Tibial artery (tissue), 4 donors: Measurements from ENCODE around the gene PRSS36.

Experiments
- DNase-seq, 2 donors: peaks; one replicate each; pipeline ENCODE4 v3.0.0-alpha.2; 2019
- H3K27ac ChIP-seq, 2 donors: fragments of 200-600 bp; sonication (generic) in 1 of 2; 1 replicate in 1 of 2; 2 replicates in 1 of 2; pipeline ENCODE4 v1.5.1; 2018 to 2019; ENCODE audit warnings: mild to moderate bottlenecking in 1 of 2
- H3K27me3 ChIP-seq, 2 donors: fragments of 200-600 bp; sonication (generic) in 1 of 2; one replicate each; pipeline versions ENCODE4 v1.5.1 to v1.6.0; 2016 to 2019
- H3K36me3 ChIP-seq, 3 donors: fragments of 200-600 bp; sonication (generic) in 2 of 3; one replicate each; pipeline ENCODE4 v1.5.1; 2016 to 2019; ENCODE audit warnings: mild to moderate bottlenecking in 2 of 3
- H3K4me1 ChIP-seq, 4 donors: fragments of 200-600 bp; sonication (generic) in 2 of 4; 1 replicate in 3 of 4; 2 replicates in 1 of 4; pipeline ENCODE4 v1.5.1; 2016 to 2019
- H3K4me3 ChIP-seq, 2 donors: fragments of 200-600 bp; sonication (generic) in 1 of 2; 1 replicate in 1 of 2; 2 replicates in 1 of 2; pipeline ENCODE4 v1.5.1; 2018 to 2019; ENCODE audit warnings: mild to moderate bottlenecking in 2 of 2
- H3K9me3 ChIP-seq, 3 donors: fragments of 200-600 bp; sonication (generic) in 1 of 3; one replicate each; pipeline ENCODE4 v1.5.1; 2016 to 2019
- CTCF ChIP-seq, 2 experiments: fragments of 200-600 bp in 1 of 2; fragments of 450-650 bp in 1 of 2; IDR thresholded peaks; one replicate each; pipeline ENCODE4 v1.5.1; 2017 to 2019; ENCODE audit warnings: antibody characterized with exemption in 2 of 2, mild to moderate bottlenecking in 1 of 2, moderate library complexity in 1 of 2
- intact Hi-C: fragments of 100-400 bp; cut with DNase I; formaldehyde crosslinking; loops from one replicate; pipeline ENCODE4 v1.15.0; 2023; ENCODE audit warnings: low total_unique reads

Gene PRSS36

GRCh38 chr16:31113121-31114120 lies 36.4 kb downstream of the PRSS36 start:
- TF ChIP-seq CTCF (IDR thresholded peaks at IDR 0.05) = no peak
- Histone ChIP-seq H3K27ac (peak overlapping the region; percentile 20 to 43), H3K36me3 (peaks cover 19 to 37% (median 33%) of the 10 kb centered on the region in 3 donors), H3K27me3 (no peaks in the 10 kb centered on the region), H3K4me3 (no peak overlapping the region), H3K9me3 (no peaks in the 10 kb centered on the region), H3K4me1 (peaks cover 0 to 40% (median 15%) of the 10 kb centered on the region in 4 donors)
- DNase-seq = no peak
- intact Hi-C loops = no loop called here

- Histone ChIP-seq H3K27me3 (no peaks in the 10 kb centered on the region), H3K4me3 (no peak overlapping the region), H3K4me1 (peaks cover 0 to 40% (median 19%) of the 10 kb centered on the region in 4 donors), H3K36me3 (peaks cover 19 to 37% (median 33%) of the 10 kb centered on the region in 3 donors), H3K27ac (peak overlapping the region in 1 of 2 donors; percentile 43), H3K9me3 (no peaks in the 10 kb centered on the region)
- TF ChIP-seq CTCF (IDR thresholded peaks at IDR 0.05) = no peak
- DNase-seq = no peak
- intact Hi-C loops = no loop called here
Measured at GRCh38 chr16:31112711-31113110, 37.2 kb downstream of the PRSS36 start.

GRCh38 chr16:31111881-31112466 lies 37.9 kb downstream of the PRSS36 start:
- intact Hi-C loops = no loop called here
- H3K4me1 ChIP-seq = peaks cover 0 to 39% (median 18%) of the 10 kb centered on the region in 4 donors
- no peak for DNase-seq

GRCh38 chr16:31110106-31111034 lies 39.5 kb downstream of the PRSS36 start:
- Histone ChIP-seq H3K4me3 (no peak overlapping the region), H3K9me3 (no peaks in the 10 kb centered on the region), H3K27ac (no peak overlapping the region), H3K36me3 (peaks cover 19 to 37% (median 33%) of the 10 kb centered on the region in 3 donors), H3K27me3 (no peaks in the 10 kb centered on the region), H3K4me1 (peaks cover 0 to 40% (median 17%) of the 10 kb centered on the region in 4 donors)
- no peak for DNase-seq
- no peak for TF ChIP-seq CTCF (IDR thresholded peaks at IDR 0.05)
- intact Hi-C loops = no loop called here

More at GRCh38 chr16:31111881-31112466, 37.9 kb downstream of the PRSS36 start:
- Histone ChIP-seq H3K27ac (peak overlapping the region in 1 of 2 donors; percentile 43), H3K36me3 (peaks cover 19 to 37% (median 33%) of the 10 kb centered on the region in 3 donors), H3K9me3 (no peaks in the 10 kb centered on the region), H3K27me3 (no peaks in the 10 kb centered on the region), H3K4me3 (no peak overlapping the region)
- no peak for TF ChIP-seq CTCF (IDR thresholded peaks at IDR 0.05)

- H3K9me3 ChIP-seq = no peaks in the 10 kb centered on the region
- no peaks in the 10 kb centered on the region for H3K27me3 ChIP-seq
- peaks cover 19 to 37% (median 33%) of the 10 kb centered on the region in 3 donors for H3K36me3 ChIP-seq
- H3K27ac ChIP-seq = peak overlapping the region in 1 of 2 donors; percentile 98
- intact Hi-C loops = no loop called here
- peaks cover 0 to 40% (median 17%) of the 10 kb centered on the region in 4 donors for H3K4me1 ChIP-seq
- TF ChIP-seq CTCF (IDR thresholded peaks at IDR 0.05) = no peak
- DNase-seq = no peak
- peak overlapping the region in 1 of 2 donors; percentile 88 for H3K4me3 ChIP-seq
Measured at GRCh38 chr16:31109622-31110021, 40.2 kb downstream of the PRSS36 start.
